GM06990 (cell line): ENCODE results near the gene PEX14.

ENCODE experiments used
- DNase-seq: peaks from one replicate; pipeline ENCODE4 v3.0.0-alpha.2; 2011; ENCODE audit not compliant: insufficient read length; ENCODE audit errors: extremely low read depth
- H3K27me3 ChIP-seq: replicated peaks from 2 replicates; pipeline ENCODE4 v1.6.0; 2011; ENCODE audit warnings: low read length; ENCODE audit not compliant: control insufficient read depth, insufficient read depth
- H3K36me3 ChIP-seq: 2 replicates; pipeline ENCODE4 v1.5.1; 2011; ENCODE audit warnings: low read length; ENCODE audit not compliant: control insufficient read depth, insufficient read depth
- H3K4me3 ChIP-seq: replicated peaks from 2 replicates; pipeline ENCODE4 v1.5.1; 2011; ENCODE audit warnings: low read depth, mild to moderate bottlenecking, control low read depth, low read length
- CTCF ChIP-seq: IDR thresholded peaks from 2 replicates; pipeline ENCODE4 v1.5.1; 2011; ENCODE audit warnings: low read length, control low read depth, mild to moderate bottlenecking, inconsistent platforms; ENCODE audit not compliant: insufficient read depth, poor library complexity, severe bottlenecking

PEX14 gene

GRCh38 chr1:10673109-10673711 is 198.5 kb downstream of the PEX14 start:
- no peak for DNase-seq
- no peaks in the 10 kb centered on the region for H3K36me3 ChIP-seq
- no peaks in the 10 kb centered on the region for H3K27me3 ChIP-seq
- no peak overlapping the region for H3K4me3 ChIP-seq
- no peak for TF ChIP-seq CTCF

GRCh38 chr1:10674222-10674621 is 199.5 kb downstream of the PEX14 start:
- no peaks in the 10 kb centered on the region for H3K36me3 ChIP-seq
- no peak for TF ChIP-seq CTCF
- DNase-seq = no peak
- no peaks in the 10 kb centered on the region for H3K27me3 ChIP-seq
- H3K4me3 ChIP-seq = no peak overlapping the region

GRCh38 chr1:10674700-10675609 is 200.2 kb downstream of the PEX14 start:
- DNase-seq = no peak
- no peak for TF ChIP-seq CTCF
- Histone ChIP-seq H3K27me3 (no peaks in the 10 kb centered on the region), H3K36me3 (no peaks in the 10 kb centered on the region), H3K4me3 (no peak overlapping the region)

GRCh38 chr1:10675813-10676212 is 201.1 kb downstream of the PEX14 start:
- no peak for DNase-seq
- no peak overlapping the region for H3K4me3 ChIP-seq
- H3K27me3 ChIP-seq = no peaks in the 10 kb centered on the region
- no peak for TF ChIP-seq CTCF
- no peaks in the 10 kb centered on the region for H3K36me3 ChIP-seq

GRCh38 chr1:10676963-10677362 is 202.2 kb downstream of the PEX14 start:
- no peak for TF ChIP-seq CTCF
- Histone ChIP-seq H3K36me3 (no peaks in the 10 kb centered on the region), H3K27me3 (no peaks in the 10 kb centered on the region), H3K4me3 (no peak overlapping the region)
- no peak for DNase-seq
